GM20431 (cell line): Measurements from ENCODE around the gene SNX9.
"Not testable (repeated sequence)": the region's sequence is repeated elsewhere in the genome, so short reads cannot be mapped to it uniquely, and the experiment has no call there.

Source experiments
- in situ Hi-C: fragments of 300-500 bp; cut with MseI, MboI; formaldehyde crosslinking; loops from one replicate; pipeline ENCODE4 v1.15.0; 2020; ENCODE audit warnings: low sequenced_read_pairs; ENCODE audit not compliant: unreplicated experiment

Gene SNX9

GRCh38 chr6:157853902-157854502 lies 31.0 kb downstream of the SNX9 start:
- in situ Hi-C loops: no loop called here

GRCh38 chr6:157855325-157855724 lies 32.3 kb downstream of the SNX9 start:
- in situ Hi-C loops: no loop called here

GRCh38 chr6:157855804-157856203 lies 32.8 kb downstream of the SNX9 start:
- in situ Hi-C loops: not testable (repeated sequence)

GRCh38 chr6:157858664-157859063 lies 35.6 kb downstream of the SNX9 start:
- in situ Hi-C loops: not testable (repeated sequence)

GRCh38 chr6:157859775-157860504 lies 36.9 kb downstream of the SNX9 start:
- in situ Hi-C loops: loop anchor here (10.0 kb wide), 1 partner anchor 105 kb away; no protein-coding TSS in a partner anchor

GRCh38 chr6:157860505-157860991 lies 37.5 kb downstream of the SNX9 start:
- in situ Hi-C loops: loop anchor here (10.0 kb wide), 1 partner anchor 106 kb away; no protein-coding TSS in a partner anchor

- in situ Hi-C loops: loop anchor here (10.0 kb wide), 1 partner anchor 106 kb away; no protein-coding TSS in a partner anchor
Measured at GRCh38 chr6:157861184-157861583, 38.1 kb downstream of the SNX9 start.

GRCh38 chr6:157861814-157862213 lies 38.8 kb downstream of the SNX9 start:
- in situ Hi-C loops: loop anchor here (10.0 kb wide), 1 partner anchor 107 kb away; no protein-coding TSS in a partner anchor

GRCh38 chr6:157862706-157863105 lies 39.7 kb downstream of the SNX9 start:
- in situ Hi-C loops: loop anchor here (10.0 kb wide), 1 partner anchor 108 kb away; no protein-coding TSS in a partner anchor

- in situ Hi-C loops: loop anchor here (10.0 kb wide), 1 partner anchor 109 kb away; no protein-coding TSS in a partner anchor
Measured at GRCh38 chr6:157864185-157864761, 41.2 kb downstream of the SNX9 start.

- in situ Hi-C loops: loop anchor here (10.0 kb wide), 1 partner anchor 110 kb away; no protein-coding TSS in a partner anchor
Measured at GRCh38 chr6:157865249-157865648, 42.2 kb downstream of the SNX9 start.

- in situ Hi-C loops: loop anchor here (10.0 kb wide), 1 partner anchor 112 kb away; no protein-coding TSS in a partner anchor
Measured at GRCh38 chr6:157867155-157867559, 44.1 kb downstream of the SNX9 start.

- in situ Hi-C loops: loop anchor here (10.0 kb wide), 1 partner anchor 113 kb away; no protein-coding TSS in a partner anchor
Measured at GRCh38 chr6:157867981-157868380, 44.9 kb downstream of the SNX9 start.

GRCh38 chr6:157868835-157869234 lies 45.8 kb downstream of the SNX9 start:
- in situ Hi-C loops: loop anchor here (10.0 kb wide), 1 partner anchor 114 kb away; no protein-coding TSS in a partner anchor

- in situ Hi-C loops: loop anchor here (10.0 kb wide), 1 partner anchor 115 kb away; no protein-coding TSS in a partner anchor
Measured at GRCh38 chr6:157869673-157870302, 46.7 kb downstream of the SNX9 start.

- in situ Hi-C loops: no loop called here
Measured at GRCh38 chr6:157873735-157874344, 50.8 kb downstream of the SNX9 start.

- in situ Hi-C loops: no loop called here
Measured at GRCh38 chr6:157877149-157877548, 54.1 kb downstream of the SNX9 start.

- in situ Hi-C loops: no loop called here
Measured at GRCh38 chr6:157877573-157878438, 54.8 kb downstream of the SNX9 start.
